Right lobe of liver (tissue), 6 donors: ENCODE results near the gene GRM8. TPM values are rescaled to one million over a fixed set of nuclear protein-coding genes. Genes with fewer than 3 reads are reported as not detected.

Source experiments
- ATAC-seq, 4 donors: fragments of 200-7000 bp; cut with Tn5 transposase; one replicate each; pipeline ENCODE4 v1.9.1; 2020; ENCODE audit warnings: mild to moderate bottlenecking in 4 of 4, moderate library complexity in 4 of 4
- DNase-seq, 3 donors: peaks; one replicate each; pipeline ENCODE4 v3.0.0-alpha.2; 2020
- H3K27ac ChIP-seq, 3 donors: fragments of 200-600 bp; one replicate each; pipeline ENCODE4 v1.8.0; 2022
- H3K27me3 ChIP-seq, 2 donors: fragments of 200-600 bp; one replicate each; pipeline ENCODE4 v1.8.0; 2022
- H3K36me3 ChIP-seq, 4 donors: fragments of 200-600 bp; sonication (generic) in 1 of 4; one replicate each; pipeline versions ENCODE4 v1.5.1 to v1.8.0; 2017 to 2022; ENCODE audit warnings: control low read depth in 1 of 4
- H3K4me1 ChIP-seq, 4 donors: fragments of 200-600 bp; sonication (generic) in 1 of 4; one replicate each; pipeline versions ENCODE4 v1.5.1 to v1.8.0; 2017 to 2022; ENCODE audit warnings: control low read depth in 1 of 4
- H3K4me3 ChIP-seq, 3 donors: fragments of 200-600 bp; one replicate each; pipeline ENCODE4 v1.8.0; 2022
- H3K9me3 ChIP-seq, 4 donors: fragments of 200-600 bp; sonication (generic) in 1 of 4; one replicate each; pipeline versions ENCODE4 v1.5.1 to v1.8.0; 2017 to 2022; ENCODE audit warnings: control low read depth in 1 of 4
- CTCF ChIP-seq, 4 donors: fragments of 200-600 bp in 3 of 4; fragments of 450-650 bp in 1 of 4; IDR thresholded peaks; one replicate each; pipeline versions ENCODE4 v1.5.1 to v1.8.0; 2016 to 2022; ENCODE audit warnings: antibody characterized with exemption in 4 of 4, mild to moderate bottlenecking in 2 of 4
- POLR2A ChIP-seq: fragments of 450-650 bp; IDR thresholded peaks from one replicate; pipeline ENCODE4 v1.6.1; 2017; ENCODE audit warnings: antibody characterized with exemption, mild to moderate bottlenecking
- WGBS: methylation state at CpG from one replicate; pipeline ENCODE4 v1.1.6; 2018; ENCODE audit warnings: low coverage, low lambda C conversion rate; ENCODE audit not compliant: insufficient coverage; ENCODE audit errors: missing lambda C conversion rate; 5-methylcytosine and 5-hydroxymethylcytosine counted together
- intact Hi-C, 2 donors: fragments of 100-400 bp; cut with DNase I; formaldehyde crosslinking; loops; one replicate each; pipeline versions ENCODE4 v1.11.2 to v1.14.1; 2022
- total RNA-seq, 6 experiments: library from RNA; depleted of rRNA in 2 of 6; stranded (reverse); fragments of >200 nt in 2 of 6; fragmentation: NEBNext Ultra II Directional in 3 of 6; extraction: Animal tissue kit (Norgen Biotek cat#: 25700) in 3 of 6; gene quantifications; one replicate each; pipeline versions ENCODE4 v1.1.0 to v1.2.4, GENCODE V29; 2016 to 2023
- donor health status: DM: no; HTN: yes; CAD: no.
- donor health status: DM: no; HTN: no; CAD: no.
- donor health status: DM: no; HTN: no; CAD: no.
- donor health status: DM: no; HTN: yes; CAD: no.
- donor health status: DM: no; HTN: yes; CAD: no.

Gene GRM8
- total RNA-seq, 6 experiments from 2014 or later: 0.12 to 8.4 (median 2.7) TPM

GRCh38 chr7:127177156-127177555 lies 75.6 kb downstream of the GRM8 start:
- H3K4me1 ChIP-seq: no peaks in the 10 kb centered on the region
- no peak for DNase-seq
- no peaks in the 10 kb centered on the region for H3K27me3 ChIP-seq
- no peaks in the 10 kb centered on the region for H3K9me3 ChIP-seq
- no peak overlapping the region for H3K27ac ChIP-seq
- no peak for ATAC-seq
- H3K4me3 ChIP-seq: no peak overlapping the region
- intact Hi-C loops: no loop called here
- TF ChIP-seq CTCF (IDR thresholded peaks at IDR 0.05) (no peak), POLR2A (no peak)
- H3K36me3 ChIP-seq: no peaks in the 10 kb centered on the region

- H3K27me3 ChIP-seq: no peaks in the 10 kb centered on the region
- no peak for DNase-seq
- intact Hi-C loops: no loop called here
- WGBS: 74% methylated on average over 2 of the region's 2 CpGs
- no peak overlapping the region for H3K4me3 ChIP-seq
- H3K36me3 ChIP-seq: no peaks in the 10 kb centered on the region
- H3K27ac ChIP-seq: no peak overlapping the region
- ATAC-seq: no peak
- no peaks in the 10 kb centered on the region for H3K9me3 ChIP-seq
- TF ChIP-seq POLR2A (no peak), CTCF (IDR thresholded peaks at IDR 0.05) (no peak)
- H3K4me1 ChIP-seq: no peaks in the 10 kb centered on the region
Observed at GRCh38 chr7:127162366-127162765, 90.4 kb downstream of the GRM8 start.

- Histone ChIP-seq H3K36me3 (no peaks in the 10 kb centered on the region), H3K4me3 (no peak overlapping the region), H3K27me3 (no peaks in the 10 kb centered on the region), H3K27ac (no peak overlapping the region), H3K4me1 (no peaks in the 10 kb centered on the region), H3K9me3 (no peaks in the 10 kb centered on the region)
- no peak for DNase-seq
- 61% methylated on average over 3 of the region's 3 CpGs for WGBS
- TF ChIP-seq CTCF (IDR thresholded peaks at IDR 0.05) (peak in 2 of 4 donors; percentile 6 to 18), POLR2A (no peak)
- intact Hi-C loops: no loop called here
- ATAC-seq: no peak
Observed at GRCh38 chr7:127158659-127159058, 94.1 kb downstream of the GRM8 start.

- WGBS: 72% methylated on average over 4 of the region's 4 CpGs
- Histone ChIP-seq H3K4me1 (no peaks in the 10 kb centered on the region), H3K27me3 (no peaks in the 10 kb centered on the region), H3K36me3 (no peaks in the 10 kb centered on the region), H3K4me3 (no peak overlapping the region), H3K27ac (no peak overlapping the region), H3K9me3 (no peaks in the 10 kb centered on the region)
- no peak for ATAC-seq
- TF ChIP-seq POLR2A: no peak
- no peak for TF ChIP-seq CTCF (IDR thresholded peaks at IDR 0.05)
- DNase-seq: no peak
- intact Hi-C loops: no loop called here
Observed at GRCh38 chr7:127154958-127155357, 97.8 kb downstream of the GRM8 start.

- no peaks in the 10 kb centered on the region for H3K36me3 ChIP-seq
- WGBS: 56% methylated on average over 3 of the region's 3 CpGs
- no peak overlapping the region for H3K27ac ChIP-seq
- DNase-seq: no peak
- no peaks in the 10 kb centered on the region for H3K27me3 ChIP-seq
- intact Hi-C loops: no loop called here
- no peak for TF ChIP-seq CTCF (IDR thresholded peaks at IDR 0.05)
- TF ChIP-seq POLR2A: no peak
- no peaks in the 10 kb centered on the region for H3K4me1 ChIP-seq
- H3K9me3 ChIP-seq: no peaks in the 10 kb centered on the region
- no peak for ATAC-seq
- no peak overlapping the region for H3K4me3 ChIP-seq
Observed at GRCh38 chr7:127154101-127154500, 98.6 kb downstream of the GRM8 start.
